Measurements from ENCODE around the gene TUBA1C.
"Not testable (repeated sequence)": the region's sequence is repeated elsewhere in the genome, so short reads cannot be mapped to it uniquely, and the experiment has no call there.

The TUBA1C gene

GRCh38 chr12:49305762-49306510 is 41.1 kb downstream of the TUBA1C start:
- FAIRE-seq: no peak
- DNase-seq (ENCODE audit: insufficient read length, low spot score): no peak

DNA sequence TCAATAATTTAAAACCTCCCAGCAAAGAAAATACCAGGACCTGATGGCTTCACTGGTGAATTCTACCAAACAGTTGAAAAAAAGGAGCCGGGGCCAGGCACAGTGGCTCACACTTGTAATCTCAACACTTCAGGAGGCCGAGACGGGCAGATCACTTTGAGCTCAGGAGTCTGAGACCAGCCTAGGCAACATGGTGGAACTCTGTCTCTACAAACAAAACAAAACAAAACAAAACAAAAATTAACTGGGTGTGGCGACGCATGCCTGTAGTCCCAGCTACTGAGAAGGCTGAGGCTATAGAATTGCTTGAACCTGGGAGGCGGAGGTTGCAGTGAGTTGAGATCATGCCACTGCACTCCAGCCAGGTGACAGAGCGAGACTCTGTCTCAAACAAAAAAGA is 44.5 kb downstream of the TUBA1C start:
- no peak for FAIRE-seq
- DNase-seq (ENCODE audit: insufficient read length, low spot score): no peak

DNA sequence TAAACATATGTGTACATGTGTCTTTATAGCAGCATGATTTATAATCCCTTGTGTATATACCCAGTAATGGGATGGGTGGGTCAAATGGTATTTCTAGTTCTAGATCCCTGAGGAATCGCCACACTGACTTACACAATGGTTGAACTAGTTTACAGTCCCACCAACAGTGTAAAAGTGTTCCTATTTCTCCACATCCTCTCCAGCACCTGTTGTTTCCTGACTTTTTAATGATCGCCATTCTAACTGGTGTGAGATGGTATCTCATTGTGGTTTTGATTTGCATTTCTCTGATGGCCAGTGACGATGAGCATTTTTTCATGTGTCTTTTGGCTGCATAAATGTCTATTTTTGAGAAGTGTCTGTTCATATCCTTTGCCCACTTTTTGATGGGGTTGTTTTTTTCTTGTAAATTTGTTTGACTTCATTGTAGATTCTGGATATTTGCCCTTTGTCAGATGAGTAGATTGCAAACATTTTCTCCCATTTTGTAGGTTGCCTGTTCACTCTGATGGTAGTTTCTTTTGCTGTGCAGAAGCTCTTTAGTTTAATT is 45.6 kb downstream of the TUBA1C start:
- not testable (repeated sequence) for DNase-seq (ENCODE audit: insufficient read length, low spot score); FAIRE-seq

GRCh38 chr12:49314811-49315210 is 49.9 kb downstream of the TUBA1C start:
- DNase-seq (ENCODE audit: insufficient read length, low spot score): no peak
- no peak for FAIRE-seq

- DNase-seq (ENCODE audit: insufficient read length, low spot score); FAIRE-seq: not testable (repeated sequence)
Observed at GRCh38 chr12:49317118-49317517, 52.2 kb downstream of the TUBA1C start.

GRCh38 chr12:49320411-49321103 is 55.7 kb downstream of the TUBA1C start:
- FAIRE-seq; DNase-seq (ENCODE audit: insufficient read length, low spot score): not testable (repeated sequence)

- DNase-seq (ENCODE audit: insufficient read length, low spot score) (no peak), FAIRE-seq (peak; percentile 8)
Observed at GRCh38 chr12:49322367-49322707, 57.5 kb downstream of the TUBA1C start.

DNA sequence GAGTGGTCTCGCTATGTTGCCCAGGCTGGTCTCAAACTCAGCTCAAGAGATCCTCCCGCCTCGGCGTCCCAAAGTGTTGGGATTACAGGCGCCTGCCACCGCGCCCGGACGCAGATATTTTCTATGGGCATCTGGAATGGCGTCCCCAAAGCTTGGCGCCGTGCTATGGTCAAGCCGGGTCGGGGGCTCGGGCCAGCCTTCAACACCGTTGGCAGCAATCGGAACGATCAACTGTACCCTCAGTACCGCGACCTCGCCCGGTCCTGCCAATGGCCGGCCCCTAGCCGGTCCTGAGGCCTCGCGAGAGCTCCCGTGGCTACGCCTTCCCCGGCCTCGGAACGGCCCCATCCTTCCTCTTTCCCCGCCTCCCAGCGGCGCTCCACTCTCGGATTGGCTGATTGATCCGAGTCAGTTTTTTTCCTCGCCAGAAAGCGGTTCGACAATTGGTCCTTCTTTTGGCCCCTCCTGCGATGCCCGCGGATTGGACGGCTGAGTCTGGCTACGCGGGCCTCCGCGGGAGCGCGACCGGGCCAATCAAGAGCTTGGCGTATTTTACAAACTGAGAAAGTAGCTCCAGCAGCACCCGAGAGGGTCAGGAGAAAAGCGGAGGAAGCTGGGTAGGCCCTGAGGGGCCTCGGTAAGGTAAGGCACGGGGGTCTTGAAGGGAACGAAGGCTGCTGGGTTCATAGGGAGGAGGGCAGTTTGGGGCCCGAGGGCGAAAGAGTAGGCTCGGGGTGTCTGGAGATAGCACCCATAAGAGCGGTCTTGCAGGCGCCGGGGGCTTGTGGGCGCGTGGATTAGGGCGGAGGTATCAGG is 58.0 kb downstream of the TUBA1C start, which contains the start of gene TROAP:
Gene TROAP, plus strand, starts transcription at position 548 of the 816 bp plus-strand sequence. CDS start 354 bp downstream, outside the sequence.
- DNase-seq (ENCODE audit: insufficient read length, low spot score) (peak; percentile 94), FAIRE-seq (peak; percentile 97)

- DNase-seq (ENCODE audit: insufficient read length, low spot score): no peak
- FAIRE-seq: no peak
Observed at GRCh38 chr12:49323524-49324097, 58.7 kb downstream of the TUBA1C start.

Measured in GM19239 (cell line).